Measurements from ENCODE around the gene MPP3.

MPP3 gene

DNA sequence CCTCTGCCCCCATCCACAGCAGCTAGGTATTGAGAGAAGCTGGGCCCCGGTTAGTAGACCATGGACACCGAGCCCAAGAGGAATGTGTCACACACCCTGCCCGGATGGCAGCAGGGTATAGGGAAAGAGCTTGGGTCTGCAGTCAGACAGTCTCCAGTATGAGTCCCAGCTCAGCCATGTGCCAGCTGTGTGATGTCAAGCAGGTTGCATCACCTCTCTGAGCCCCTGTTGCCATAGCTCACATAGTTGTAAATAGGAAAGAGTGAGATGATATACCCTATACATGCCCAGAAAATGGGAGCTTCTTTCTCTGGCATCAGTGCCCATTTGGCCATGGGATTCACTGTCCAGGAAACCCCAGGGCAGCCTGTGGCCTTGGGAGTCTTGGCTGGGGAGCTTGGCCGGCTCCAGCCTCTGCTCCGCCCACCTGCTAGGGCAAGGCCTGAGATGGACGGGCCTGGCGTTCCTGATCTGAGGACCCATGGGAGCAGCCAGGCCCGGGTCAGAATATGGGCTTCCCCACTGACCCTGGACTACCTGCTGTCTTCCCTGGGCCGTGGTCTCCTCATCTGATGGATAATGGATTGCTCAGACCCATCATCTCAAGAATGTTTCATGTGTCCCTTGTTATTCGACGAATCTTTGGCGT, 27.3 kb upstream of the MPP3 start:
- H3K4me3 ChIP-seq (ENCODE audit: low read depth in 1 of 2, low read length in 2 of 2), result no peak overlapping the region
- H3K27me3 ChIP-seq (ENCODE audit: insufficient read depth, low read length, poor library complexity), result peaks cover 25% of the 10 kb centered on the region
- H3K27ac ChIP-seq (ENCODE audit: low read length), result no peak overlapping the region
- no peaks in the 10 kb centered on the region for H3K9me3 ChIP-seq (ENCODE audit: insufficient read depth, low read length, severe bottlenecking)
- no peak for TF ChIP-seq EZH2 (IDR thresholded peaks at IDR 0.05; ENCODE audit: borderline replicate concordance, low read depth, low read length, severe bottlenecking)
- no peak for TF ChIP-seq CTCF (IDR thresholded peaks at IDR 0.05; ENCODE audit: borderline replicate concordance, extremely low read depth, low read length, poor library complexity, severe bottlenecking)
- H3K4me2 ChIP-seq (ENCODE audit: insufficient read depth, low read length), result no peak overlapping the region
- no peaks in the 10 kb centered on the region for H4K20me1 ChIP-seq (ENCODE audit: insufficient read depth, low read length)
- H3K36me3 ChIP-seq (ENCODE audit: insufficient read depth, low read length), result no peaks in the 10 kb centered on the region
- ATAC-seq (ENCODE audit: insufficient read depth, low read depth) (no peak), DNase-seq (no peak)
- H2AFZ ChIP-seq (ENCODE audit: low read depth, low read length), result no peak overlapping the region
- H3K79me2 ChIP-seq (ENCODE audit: insufficient read depth, low read length), result no peaks in the 10 kb centered on the region
- H3K9ac ChIP-seq (ENCODE audit: low read depth, low read length), result no peak overlapping the region
- H3K4me1 ChIP-seq (ENCODE audit: insufficient read depth, low read length), result no peaks in the 10 kb centered on the region

DNA sequence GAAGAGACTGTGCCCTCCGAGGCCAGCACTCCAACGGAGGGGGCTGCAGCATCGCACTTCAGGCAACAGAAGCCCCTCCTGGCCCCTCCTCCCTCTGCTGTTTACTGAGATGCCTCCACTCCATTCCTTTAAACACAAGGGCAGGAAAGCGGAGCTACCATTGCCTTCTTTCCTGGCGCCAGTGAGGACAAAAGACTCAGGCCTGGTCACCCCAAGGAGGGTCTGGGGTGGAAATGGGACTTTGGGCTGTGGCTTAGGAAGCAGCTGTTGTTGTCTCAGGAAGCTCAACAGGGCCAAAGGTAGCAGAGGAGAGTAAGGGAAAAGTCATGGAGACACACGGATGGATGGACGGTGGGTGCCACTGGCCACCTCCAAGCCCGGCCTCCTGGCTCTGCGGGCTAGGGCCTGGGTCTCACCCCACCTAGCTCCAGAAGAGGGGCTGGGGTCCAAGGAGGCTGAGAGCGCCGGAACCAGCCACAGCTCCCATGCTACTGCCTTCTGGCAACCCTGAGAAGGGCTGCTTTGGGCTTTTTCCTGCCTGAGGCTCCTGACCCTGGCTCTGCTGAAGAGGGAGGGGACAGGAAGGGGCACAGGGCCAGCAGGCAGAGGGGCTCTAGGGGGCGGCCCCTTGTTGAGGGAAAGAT, 25.1 kb upstream of the MPP3 start:
- ATAC-seq (ENCODE audit: insufficient read depth, low read depth) (no peak), DNase-seq (no peak)
- Histone ChIP-seq H4K20me1 (ENCODE audit: insufficient read depth, low read length) (no peaks in the 10 kb centered on the region), H3K9me3 (ENCODE audit: insufficient read depth, low read length, severe bottlenecking) (no peaks in the 10 kb centered on the region), H3K4me2 (ENCODE audit: insufficient read depth, low read length) (no peak overlapping the region), H3K4me1 (ENCODE audit: insufficient read depth, low read length) (no peaks in the 10 kb centered on the region), H3K27ac (ENCODE audit: low read length) (no peak overlapping the region), H3K79me2 (ENCODE audit: insufficient read depth, low read length) (no peaks in the 10 kb centered on the region), H3K4me3 (ENCODE audit: low read depth in 1 of 2, low read length in 2 of 2) (no peak overlapping the region), H3K36me3 (ENCODE audit: insufficient read depth, low read length) (no peaks in the 10 kb centered on the region), H3K27me3 (ENCODE audit: insufficient read depth, low read length, poor library complexity) (peaks cover 22% of the 10 kb centered on the region), H2AFZ (ENCODE audit: low read depth, low read length) (no peak overlapping the region), H3K9ac (ENCODE audit: low read depth, low read length) (no peak overlapping the region)
- TF ChIP-seq CTCF (IDR thresholded peaks at IDR 0.05; ENCODE audit: borderline replicate concordance, extremely low read depth, low read length, poor library complexity, severe bottlenecking) (no peak), EZH2 (IDR thresholded peaks at IDR 0.05; ENCODE audit: borderline replicate concordance, low read depth, low read length, severe bottlenecking) (no peak)

- Histone ChIP-seq H3K4me3 (ENCODE audit: low read depth in 1 of 2, low read length in 2 of 2) (no peak overlapping the region), H4K20me1 (ENCODE audit: insufficient read depth, low read length) (no peaks in the 10 kb centered on the region), H3K4me2 (ENCODE audit: insufficient read depth, low read length) (no peak overlapping the region), H3K9me3 (ENCODE audit: insufficient read depth, low read length, severe bottlenecking) (no peaks in the 10 kb centered on the region), H3K4me1 (ENCODE audit: insufficient read depth, low read length) (no peaks in the 10 kb centered on the region), H2AFZ (ENCODE audit: low read depth, low read length) (no peak overlapping the region), H3K79me2 (ENCODE audit: insufficient read depth, low read length) (no peaks in the 10 kb centered on the region), H3K36me3 (ENCODE audit: insufficient read depth, low read length) (no peaks in the 10 kb centered on the region), H3K9ac (ENCODE audit: low read depth, low read length) (no peak overlapping the region), H3K27ac (ENCODE audit: low read length) (no peak overlapping the region), H3K27me3 (ENCODE audit: insufficient read depth, low read length, poor library complexity) (peaks cover 27% of the 10 kb centered on the region)
- TF ChIP-seq EZH2 (IDR thresholded peaks at IDR 0.05; ENCODE audit: borderline replicate concordance, low read depth, low read length, severe bottlenecking) (no peak), CTCF (IDR thresholded peaks at IDR 0.05; ENCODE audit: borderline replicate concordance, extremely low read depth, low read length, poor library complexity, severe bottlenecking) (no peak)
- DNase-seq, result no peak
- no peak for ATAC-seq (ENCODE audit: insufficient read depth, low read depth)
These were observed 24.2 kb upstream of the MPP3 start for GRCh38 chr17:43857141-43857540.
